Epithelial cell of proximal tubule (primary cell): ENCODE measurements around the gene MTCL1. TPM values are rescaled to one million over a fixed set of nuclear protein-coding genes. Genes with fewer than 3 reads are reported as not detected.

Source experiments
- DNase-seq: peaks from one replicate; pipeline ENCODE4 v3.0.0-alpha.2; 2011; ENCODE audit warnings: low read depth
- H3K4me3 ChIP-seq: 2 replicates; pipeline ENCODE4 v1.5.1; 2011; ENCODE audit warnings: low read depth, mild to moderate bottlenecking, low read length
- CTCF ChIP-seq: conservative IDR thresholded peaks from 2 replicates; pipeline ENCODE4 v1.5.1; 2012; ENCODE audit warnings: low read depth, mild to moderate bottlenecking, low read length
- total RNA-seq: library from RNA; depleted of rRNA; stranded (reverse); fragments of >200 nt; gene quantifications from 2 replicates; pipeline ENCODE4 v1.2.3, GENCODE V29; 2015

MTCL1 gene
- total RNA-seq, 1 donor from 2014 or later: 60.1 TPM

- no peak for TF ChIP-seq CTCF
- no peak for DNase-seq
- no peak overlapping the region for H3K4me3 ChIP-seq
Observed at GRCh38 chr18:8781671-8782070, 76.3 kb downstream of the MTCL1 start.

- DNase-seq: no peak
- H3K4me3 ChIP-seq: no peak overlapping the region
- TF ChIP-seq CTCF: no peak
Observed at GRCh38 chr18:8783335-8783993, 78.1 kb downstream of the MTCL1 start.

GRCh38 chr18:8783994-8784530, 78.7 kb downstream of the MTCL1 start:
- no peak for DNase-seq
- TF ChIP-seq CTCF: no peak

GRCh38 chr18:8785261-8785660, 79.9 kb downstream of the MTCL1 start:
- no peak for DNase-seq
- TF ChIP-seq CTCF: no peak
- no peak overlapping the region for H3K4me3 ChIP-seq

More at GRCh38 chr18:8783994-8784530, 78.7 kb downstream of the MTCL1 start:
- H3K4me3 ChIP-seq: no peak overlapping the region

- TF ChIP-seq CTCF: no peak
- DNase-seq: no peak
- no peak overlapping the region for H3K4me3 ChIP-seq
Observed at GRCh38 chr18:8785855-8786482, 80.6 kb downstream of the MTCL1 start.

- no peak overlapping the region for H3K4me3 ChIP-seq
- TF ChIP-seq CTCF: no peak
- DNase-seq: no peak
Observed at GRCh38 chr18:8786483-8787370, 81.4 kb downstream of the MTCL1 start.
